ENCODE measurements around the gene EMC10.

Gene EMC10

DNA sequence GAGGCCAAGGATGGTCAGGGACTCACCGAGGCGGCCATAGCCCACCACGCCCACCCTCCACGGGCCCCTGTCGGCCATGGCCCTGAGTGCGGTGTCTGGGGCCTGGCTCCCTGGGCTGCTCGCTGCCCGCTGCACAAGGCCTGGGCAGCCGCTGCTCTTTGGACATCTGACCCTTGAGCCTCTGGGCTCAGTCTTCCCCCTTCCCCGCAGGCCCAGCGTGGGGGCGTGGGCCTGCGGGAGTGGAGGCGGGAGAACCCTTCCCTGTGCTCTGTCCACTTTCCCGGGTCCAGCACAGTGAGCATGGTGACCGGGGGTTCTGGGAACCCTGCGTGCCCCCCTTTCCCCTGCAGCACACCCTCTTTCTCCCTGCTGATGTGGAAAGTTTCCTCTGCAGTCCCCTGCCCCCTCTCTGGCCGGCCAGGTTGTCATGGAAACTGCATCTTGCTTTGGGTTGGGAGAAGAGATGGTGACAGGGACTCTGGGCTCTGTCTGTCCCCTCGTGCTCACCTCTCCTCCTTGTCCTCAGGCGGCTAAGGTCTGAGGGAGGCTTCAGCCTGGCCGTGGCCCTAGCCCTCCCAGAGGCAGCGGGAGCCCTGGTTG lies 37.5 kb downstream of the EMC10 start, which contains the start of gene ASPDH:
TSS of gene ASPDH (minus strand) at position 168 of the 600 bp plus-strand sequence. CDS start at position 78, 90 bp downstream.
- no peak for DNase-seq (ENCODE audit: extremely low read depth, low read depth)
- TF ChIP-seq, protein P1, sequence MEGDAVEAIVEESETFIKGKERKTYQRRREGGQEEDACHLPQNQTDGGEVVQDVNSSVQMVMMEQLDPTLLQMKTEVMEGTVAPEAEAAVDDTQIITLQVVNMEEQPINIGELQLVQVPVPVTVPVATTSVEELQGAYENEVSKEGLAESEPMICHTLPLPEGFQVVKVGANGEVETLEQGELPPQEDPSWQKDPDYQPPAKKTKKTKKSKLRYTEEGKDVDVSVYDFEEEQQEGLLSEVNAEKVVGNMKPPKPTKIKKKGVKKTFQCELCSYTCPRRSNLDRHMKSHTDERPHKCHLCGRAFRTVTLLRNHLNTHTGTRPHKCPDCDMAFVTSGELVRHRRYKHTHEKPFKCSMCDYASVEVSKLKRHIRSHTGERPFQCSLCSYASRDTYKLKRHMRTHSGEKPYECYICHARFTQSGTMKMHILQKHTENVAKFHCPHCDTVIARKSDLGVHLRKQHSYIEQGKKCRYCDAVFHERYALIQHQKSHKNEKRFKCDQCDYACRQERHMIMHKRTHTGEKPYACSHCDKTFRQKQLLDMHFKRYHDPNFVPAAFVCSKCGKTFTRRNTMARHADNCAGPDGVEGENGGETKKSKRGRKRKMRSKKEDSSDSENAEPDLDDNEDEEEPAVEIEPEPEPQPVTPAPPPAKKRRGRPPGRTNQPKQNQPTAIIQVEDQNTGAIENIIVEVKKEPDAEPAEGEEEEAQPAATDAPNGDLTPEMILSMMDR (IDR thresholded peaks at IDR 0.05; ENCODE audit: low read depth, low read length) = no peak

DNA sequence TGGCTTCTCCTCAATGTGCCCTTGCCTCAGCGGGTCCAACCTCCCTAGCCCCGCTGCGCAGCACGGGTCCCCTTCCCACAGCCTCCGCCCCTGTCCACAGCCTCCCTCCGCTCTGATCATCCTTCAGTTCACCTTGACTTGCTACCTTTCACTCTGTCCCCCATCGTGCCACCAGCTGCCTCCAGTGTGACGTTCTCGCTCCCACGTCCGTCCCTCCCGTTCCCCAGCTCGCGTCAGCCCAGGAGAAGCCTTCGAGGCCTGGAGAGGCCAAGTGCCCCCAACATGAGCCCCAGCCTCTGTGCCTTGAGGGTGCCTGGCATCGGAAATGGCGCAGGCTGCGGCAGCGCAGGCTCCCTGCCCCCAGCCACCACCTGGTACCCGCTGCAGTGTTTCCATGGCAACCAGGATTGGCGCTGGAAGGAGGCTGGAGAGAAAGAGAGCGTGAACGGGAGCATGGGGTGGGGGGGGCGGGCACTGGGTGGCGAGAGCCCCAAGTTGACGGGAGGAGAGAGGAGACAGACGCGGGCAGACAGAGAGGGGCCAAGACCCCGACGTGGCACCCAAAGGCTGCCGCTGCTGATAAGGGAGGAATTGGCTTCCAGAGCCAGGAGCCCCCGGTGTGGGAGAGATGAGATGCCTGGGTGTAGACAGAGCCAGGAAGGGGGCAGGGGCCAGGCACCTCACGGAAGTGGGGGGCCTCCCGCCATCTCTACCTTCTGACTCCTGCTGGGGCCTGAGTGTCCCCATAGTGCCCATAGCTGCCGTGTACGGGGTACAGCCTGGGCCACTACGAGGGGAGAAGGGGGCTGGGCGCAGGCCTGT lies 38.2 kb downstream of the EMC10 start:
- TF ChIP-seq, protein P1 (IDR thresholded peaks at IDR 0.05; ENCODE audit: low read depth, low read length) = no peak
- no peak for DNase-seq (ENCODE audit: extremely low read depth, low read depth)

DNA sequence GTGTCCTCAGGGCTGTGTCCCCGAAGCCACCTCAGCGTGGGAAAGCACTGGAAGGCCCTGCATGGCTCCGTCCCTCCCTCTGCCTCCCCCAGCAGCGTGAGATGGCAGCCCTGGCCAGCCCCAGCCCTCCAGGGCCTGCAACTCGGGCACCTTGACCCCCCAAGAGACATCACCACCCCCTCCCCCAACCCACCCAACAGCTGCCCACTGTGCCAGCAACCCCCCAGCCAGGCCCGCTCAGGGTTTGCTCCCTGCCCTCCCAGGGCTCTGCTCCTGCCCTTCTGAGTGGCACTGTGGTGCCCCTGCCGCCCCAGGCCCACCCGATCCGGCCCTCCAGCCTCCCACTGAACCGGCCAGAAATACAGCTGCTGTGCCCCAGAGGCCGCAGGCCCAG lies 38.9 kb downstream of the EMC10 start:
- no peak for DNase-seq (ENCODE audit: extremely low read depth, low read depth)
- TF ChIP-seq, protein P1 (IDR thresholded peaks at IDR 0.05; ENCODE audit: low read depth, low read length) = no peak

DNA sequence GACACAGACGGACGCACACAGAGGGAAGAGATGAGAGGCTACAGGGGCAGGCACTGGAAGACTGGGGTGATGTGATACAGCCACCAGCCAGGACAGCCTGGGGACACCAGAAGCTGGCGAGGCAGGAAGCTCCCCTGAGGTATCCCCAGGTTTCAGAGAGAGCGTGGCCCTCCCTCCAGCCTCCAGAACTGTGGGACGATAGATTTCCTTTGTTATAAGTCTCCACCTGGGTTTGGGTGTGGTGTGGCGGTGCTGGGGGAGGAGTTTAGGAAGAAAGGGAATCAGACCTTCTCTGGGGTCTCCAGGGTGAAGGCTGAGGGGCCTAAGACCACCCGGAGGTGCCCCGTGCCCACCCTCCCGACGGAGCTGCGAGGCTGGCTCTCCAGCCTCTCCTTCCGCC lies 40.1 kb downstream of the EMC10 start:
- DNase-seq (ENCODE audit: extremely low read depth, low read depth) = no peak
- TF ChIP-seq, protein P1 (IDR thresholded peaks at IDR 0.05; ENCODE audit: low read depth, low read length) = no peak

DNA sequence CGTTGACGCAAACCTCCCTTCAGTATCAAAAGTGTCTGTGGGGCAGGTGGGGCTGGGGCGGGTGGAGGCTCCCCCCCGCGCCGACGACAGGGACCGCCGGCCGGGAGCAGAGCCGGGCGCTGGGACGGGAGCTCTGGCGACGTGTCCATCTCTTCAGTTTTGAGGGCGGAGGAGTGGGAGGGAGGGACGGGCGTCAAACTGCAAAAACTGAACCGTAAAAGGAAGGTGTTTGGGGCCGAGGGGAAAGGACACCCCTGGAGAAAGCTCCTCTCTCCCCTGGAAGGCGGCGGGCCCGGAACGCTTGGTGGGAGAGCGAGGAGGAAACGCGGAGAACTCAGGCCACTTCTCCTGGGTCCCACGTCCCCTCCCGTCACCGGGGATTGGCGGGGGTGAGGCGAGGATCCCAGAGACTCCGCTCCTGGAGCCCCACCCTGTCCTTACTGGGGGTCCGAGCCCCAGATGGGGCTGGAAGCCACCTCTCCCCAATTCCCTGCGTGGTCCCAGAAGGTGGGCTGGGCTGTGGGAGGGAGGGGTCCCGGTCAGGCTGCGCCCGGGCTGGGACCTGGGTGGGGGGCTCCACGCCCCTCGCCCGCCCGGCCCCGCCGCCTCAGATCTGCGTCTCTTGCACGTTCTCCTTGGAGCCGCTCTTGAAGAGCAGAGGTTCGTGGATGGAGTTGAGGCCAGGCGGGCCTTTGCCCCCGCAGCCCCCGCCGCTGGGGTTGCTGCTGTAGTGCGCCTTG lies 40.8 kb downstream of the EMC10 start:
- DNase-seq (ENCODE audit: extremely low read depth, low read depth) = no peak
- TF ChIP-seq, protein P1 (IDR thresholded peaks at IDR 0.05; ENCODE audit: low read depth, low read length) = no peak

DNA sequence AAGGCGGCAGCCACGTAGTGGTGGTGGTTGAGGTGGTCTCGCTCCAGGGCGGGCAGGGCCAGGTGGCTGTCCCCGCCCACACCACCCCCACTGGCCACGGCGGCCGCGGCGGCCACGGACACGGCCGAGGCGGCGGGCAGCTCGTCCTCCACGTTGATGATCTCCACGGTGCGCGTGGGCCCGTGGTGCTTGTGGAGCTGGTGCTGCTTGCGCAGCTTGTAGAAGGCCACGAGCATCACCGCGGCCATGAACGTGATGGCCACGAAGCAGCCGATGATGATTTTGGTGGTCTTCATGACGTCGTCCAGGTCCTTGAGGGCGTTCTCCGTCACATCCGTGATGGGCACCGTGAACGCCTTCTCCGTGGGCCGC lies 41.4 kb downstream of the EMC10 start:
- DNase-seq (ENCODE audit: extremely low read depth, low read depth) = no peak
- TF ChIP-seq, protein P1 (IDR thresholded peaks at IDR 0.05; ENCODE audit: low read depth, low read length) = no peak
